Measurements from ENCODE around the gene DOCK2.
A peak's percentile ranks its signal among the peaks of the same experiment; 100 is the strongest.
"Not testable (repeated sequence)": the region's sequence is repeated elsewhere in the genome, so short reads cannot be mapped to it uniquely, and the experiment has no call there.

DOCK2 gene

GRCh38 chr5:169637549-169638121 lies 560 bp downstream of the DOCK2 start:
- peak; percentile 79 for DNase-seq
- ATAC-seq, result peak; percentile 85

GRCh38 chr5:169641253-169641652 lies 4.2 kb downstream of the DOCK2 start:
- no peak for ATAC-seq
- no peak for DNase-seq

- no peak for DNase-seq
- ATAC-seq, result no peak
These were observed 9.8 kb downstream of the DOCK2 start for GRCh38 chr5:169646856-169647255.

- no peak for DNase-seq
- no peak for ATAC-seq
These were observed 10.5 kb downstream of the DOCK2 start for GRCh38 chr5:169647566-169647965.

GRCh38 chr5:169648725-169649310 lies 11.7 kb downstream of the DOCK2 start:
- DNase-seq, result peak; percentile 11
- no peak for ATAC-seq

GRCh38 chr5:169649486-169649885 lies 12.4 kb downstream of the DOCK2 start:
- no peak for DNase-seq

GRCh38 chr5:169650701-169651331 lies 13.7 kb downstream of the DOCK2 start:
- ATAC-seq, result peak; percentile 81
- DNase-seq, result peak; percentile 24

More at GRCh38 chr5:169649486-169649885, 12.4 kb downstream of the DOCK2 start:
- ATAC-seq, result peak; percentile 71

- DNase-seq (no peak), ATAC-seq (no peak)
These were observed 14.5 kb downstream of the DOCK2 start for GRCh38 chr5:169651526-169651925.

GRCh38 chr5:169652057-169652456 lies 15.0 kb downstream of the DOCK2 start:
- DNase-seq (no peak), ATAC-seq (no peak)

GRCh38 chr5:169653091-169653490 lies 16.0 kb downstream of the DOCK2 start:
- DNase-seq (no peak), ATAC-seq (no peak)

- DNase-seq (no peak), ATAC-seq (no peak)
These were observed 18.3 kb downstream of the DOCK2 start for GRCh38 chr5:169655353-169655752.

GRCh38 chr5:169656125-169656901 lies 19.2 kb downstream of the DOCK2 start:
- DNase-seq (peak; percentile 9), ATAC-seq (peak; percentile 50)

- ATAC-seq, result peak; percentile 79
- DNase-seq, result no peak
These were observed 20.1 kb downstream of the DOCK2 start for GRCh38 chr5:169657127-169657526.

- ATAC-seq, DNase-seq: not testable (repeated sequence)
These were observed 25.4 kb downstream of the DOCK2 start for GRCh38 chr5:169662451-169662850.

GRCh38 chr5:169663537-169663936 lies 26.5 kb downstream of the DOCK2 start:
- DNase-seq (no peak), ATAC-seq (no peak)

- no peak for DNase-seq
- ATAC-seq, result no peak
These were observed 29.3 kb downstream of the DOCK2 start for GRCh38 chr5:169666365-169666764.

- DNase-seq, result no peak
- ATAC-seq, result no peak
These were observed 31.0 kb downstream of the DOCK2 start for GRCh38 chr5:169667896-169668674.

- ATAC-seq (no peak), DNase-seq (no peak)
These were observed 31.7 kb downstream of the DOCK2 start for GRCh38 chr5:169668732-169669131.

- ATAC-seq (peak; percentile 81), DNase-seq (no peak)
These were observed 33.9 kb downstream of the DOCK2 start for GRCh38 chr5:169670769-169671525.

GRCh38 chr5:169682026-169682425 lies 45.0 kb downstream of the DOCK2 start:
- no peak for ATAC-seq
- no peak for DNase-seq

- ATAC-seq, result no peak
- DNase-seq, result no peak
These were observed 49.1 kb downstream of the DOCK2 start for GRCh38 chr5:169686137-169686536.

Data from stimulated activated naive CD8-positive, alpha-beta T cell treated with anti-CD3 and anti-CD28 coated beads, Interleukin-15, Interleukin-2, amounts not matched to agents 100 U/mL and 50 U/mL, for 24 hours (primary cell).